Pancreas (tissue), 10 donors: ENCODE data around the gene TPX2. TPM values are rescaled to one million over a fixed set of nuclear protein-coding genes. Genes with fewer than 3 reads are reported as not detected.
A peak's percentile ranks its signal among the peaks of the same experiment; 100 is the strongest.

ENCODE experiments used
- ATAC-seq, 4 donors: fragments of 200-7000 bp; cut with Tn5 transposase; one replicate each; pipeline versions ENCODE4 v1.8.0 to v1.9.1; 2020; ENCODE audit warnings: mild to moderate bottlenecking in 4 of 4, moderate library complexity in 4 of 4
- DNase-seq, 6 donors: peaks; one replicate each; pipeline ENCODE4 v3.0.0-alpha.2; 2020
- FAIRE-seq: peaks from 2 replicates; lab custom pipeline; 2012; peaks lifted over from hg19 to GRCh38; lab: Jason Lieb, UNC
- H3K27ac ChIP-seq, 4 donors: fragments of 200-600 bp; sonication (generic); 1 replicate in 3 of 4; 2 replicates in 1 of 4; pipeline versions ENCODE4 v1.5.0 to v1.8.0; 2020
- H3K27me3 ChIP-seq, 4 donors: fragments of 200-600 bp; one replicate each; pipeline ENCODE4 v1.8.0; 2021
- H3K36me3 ChIP-seq, 3 donors: fragments of 200-600 bp; sonication (generic) in 1 of 3; one replicate each; pipeline versions ENCODE4 v1.5.0 to v1.8.0; 2020 to 2021
- H3K4me1 ChIP-seq, 3 donors: fragments of 200-600 bp; one replicate each; pipeline ENCODE4 v1.8.0; 2021
- H3K4me3 ChIP-seq, 4 donors: fragments of 200-600 bp; sonication (generic) in 2 of 4; one replicate each; pipeline versions ENCODE4 v1.5.0 to v1.8.0; 2020 to 2021
- H3K9me3 ChIP-seq, 4 donors: fragments of 200-600 bp; one replicate each; pipeline ENCODE4 v1.8.0; 2021
- CTCF ChIP-seq, 4 donors: fragments of 200-600 bp; sonication (generic) in 3 of 4; IDR thresholded peaks; one replicate each; pipeline versions ENCODE4 v1.5.0 to v1.8.0; 2021; ENCODE audit warnings: antibody characterized with exemption in 4 of 4
- WGBS, 2 donors: extraction: QIAGEN DNeasy Blood & Tissue Kit; methylation state at CpG; one replicate each; pipeline ENCODE4 v1.1.7; 2013; 5-methylcytosine and 5-hydroxymethylcytosine counted together
- intact Hi-C, 3 donors: fragments of 100-400 bp; cut with DNase I; formaldehyde crosslinking; loops; one replicate each; pipeline versions ENCODE4 v1.11.1 to v1.14.2; 2022
- polyA plus RNA-seq, 2 donors: library from polyadenylated mRNA; stranded (reverse); fragments of 200-250 nt; gene quantifications; one replicate each; pipeline ENCODE4 v1.2.3, GENCODE V29; 2013
- total RNA-seq, 6 donors: library from RNA; stranded (reverse); fragmentation: NEBNext Ultra II Directional in 4 of 6; extraction: Animal tissue kit (Norgen Biotek cat#: 25700) in 4 of 6; gene quantifications; one replicate each; pipeline versions ENCODE4 v1.2.1 to v1.2.4, GENCODE V29; 2021 to 2023
- donor health status: healthy with polysubstance abuse.
- donor health status: DM: no; HTN: no; CAD: no; lungs with moderate emphysema.
- donor health status: DM: no; HTN: no; CAD: no.
- donor health status: control.
- donor health status: control.
- donor health status: Bipolar disorder and iron deficiency.
- donor health status: DM: yes; HTN: yes; CAD: no.
- donor health status: DM: no; HTN: no; CAD: no.
- donor health status: DM: no; HTN: no; CAD: no.
- donor health status: DM: yes; HTN: yes; CAD: no.

TPX2 gene
- total and polyA plus RNA-seq, 8 donors, result 0.04 to 1.5 (median 0.40) TPM; not detected in 1

- ATAC-seq (peak; percentile 84 to 91 (median 86)), FAIRE-seq (no peak), DNase-seq (peak in 4 of 6 donors; percentile 74 to 87 (median 83))
- no peak for TF ChIP-seq CTCF (IDR thresholded peaks at IDR 0.05)
- Histone ChIP-seq H3K4me1 (peaks cover 52 to 70% (median 60%) of the 10 kb centered on the region in 3 donors), H3K9me3 (no peaks in the 10 kb centered on the region), H3K27ac (peak overlapping the region; percentile 83 to 93 (median 87)), H3K36me3 (peaks cover 0 to 5% (median 0%) of the 10 kb centered on the region in 3 donors), H3K4me3 (no peak overlapping the region), H3K27me3 (no peaks in the 10 kb centered on the region)
- 55 to 56% methylated on average over 11 of the region's 11 CpGs for WGBS, 2 donors
- intact Hi-C loops, result no loop called here
Measured at GRCh38 chr20:31704225-31705119, 34.6 kb upstream of the TPX2 start.

- no peak for TF ChIP-seq CTCF (IDR thresholded peaks at IDR 0.05)
Measured at GRCh38 chr20:31705191-31705590, 33.9 kb upstream of the TPX2 start.

GRCh38 chr20:31705598-31706597, 33.2 kb upstream of the TPX2 start:
- peaks cover 0 to 5% (median 0%) of the 10 kb centered on the region in 3 donors for H3K36me3 ChIP-seq
- 72 to 83% methylated on average over 4 of the region's 4 CpGs for whole genome bisulfite sequencing, 2 donors
- peaks cover 57 to 71% (median 66%) of the 10 kb centered on the region in 3 donors for H3K4me1 ChIP-seq
- DNase-seq (no peak), FAIRE-seq (no peak), ATAC-seq (no peak)
- TF ChIP-seq CTCF (IDR thresholded peaks at IDR 0.05), result no peak
- peak overlapping the region; percentile 49 to 93 (median 87) for H3K27ac ChIP-seq
- no peak overlapping the region for H3K4me3 ChIP-seq
- no peaks in the 10 kb centered on the region for H3K27me3 ChIP-seq
- no peaks in the 10 kb centered on the region for H3K9me3 ChIP-seq
- intact Hi-C loops, result no loop called here

More at GRCh38 chr20:31705191-31705590, 33.9 kb upstream of the TPX2 start:
- intact Hi-C loops, result no loop called here
- H3K27ac ChIP-seq, result peak overlapping the region; percentile 49 to 93 (median 87)
- no peaks in the 10 kb centered on the region for H3K9me3 ChIP-seq
- peaks cover 54 to 70% (median 60%) of the 10 kb centered on the region in 3 donors for H3K4me1 ChIP-seq
- no peak for DNase-seq
- ATAC-seq, result no peak
- no peak overlapping the region for H3K4me3 ChIP-seq
- H3K36me3 ChIP-seq, result peaks cover 0 to 5% (median 0%) of the 10 kb centered on the region in 3 donors
- FAIRE-seq, result no peak
- H3K27me3 ChIP-seq, result no peaks in the 10 kb centered on the region

- Histone ChIP-seq H3K36me3 (peaks cover 0 to 5% (median 0%) of the 10 kb centered on the region in 3 donors), H3K27me3 (no peaks in the 10 kb centered on the region), H3K4me3 (no peak overlapping the region), H3K4me1 (peaks cover 66 to 80% (median 75%) of the 10 kb centered on the region in 3 donors), H3K27ac (peak overlapping the region; percentile 4 to 93 (median 68)), H3K9me3 (no peaks in the 10 kb centered on the region)
- FAIRE-seq, result no peak
- TF ChIP-seq CTCF (IDR thresholded peaks at IDR 0.05), result no peak
- no peak for ATAC-seq
- DNase-seq, result no peak
- intact Hi-C loops, result no loop called here
- WGBS, 2 donors, result 74 to 87% methylated on average over 2 of the region's 2 CpGs
Measured at GRCh38 chr20:31706607-31707257, 32.4 kb upstream of the TPX2 start.
